Osteoblast (primary cell): ENCODE results near the gene EXTL2. TPM values are rescaled to one million over a fixed set of nuclear protein-coding genes. Genes with fewer than 3 reads are reported as not detected.
"Not testable (repeated sequence)": the region's sequence is repeated elsewhere in the genome, so short reads cannot be mapped to it uniquely, and the experiment has no call there.

Experiments
- DNase-seq: peaks from one replicate; pipeline ENCODE4 v3.0.0; 2011; ENCODE audit warnings: low spot score, mixed read lengths; ENCODE audit not compliant: insufficient read length; ENCODE audit errors: missing footprints
- H2AFZ ChIP-seq: 2 replicates; pipeline ENCODE4 v1.6.0; 2011; ENCODE audit warnings: mild to moderate bottlenecking, low read length
- H3K27ac ChIP-seq: 2 replicates; pipeline ENCODE4 v1.5.1; 2011; ENCODE audit warnings: mild to moderate bottlenecking, low read depth, low read length, moderate library complexity
- H3K27me3 ChIP-seq: 2 replicates; pipeline ENCODE4 v1.6.0; 2012; ENCODE audit warnings: mild to moderate bottlenecking, control low read depth, inconsistent platforms, low read length, moderate library complexity; ENCODE audit not compliant: insufficient read depth
- H3K36me3 ChIP-seq: 2 replicates; pipeline ENCODE4 v1.5.1; 2011; ENCODE audit warnings: mild to moderate bottlenecking, low read length, control low read depth, moderate library complexity; ENCODE audit not compliant: insufficient read depth
- H3K4me1 ChIP-seq: 2 replicates; pipeline ENCODE4 v1.5.1; 2011; ENCODE audit warnings: mild to moderate bottlenecking, low read length, control low read depth, moderate library complexity; ENCODE audit not compliant: insufficient read depth
- H3K4me2 ChIP-seq: 2 replicates; pipeline ENCODE4 v1.6.0; 2011; ENCODE audit warnings: mild to moderate bottlenecking, low read length; ENCODE audit not compliant: insufficient read depth
- H3K4me3 ChIP-seq: fragments of 200-600 bp; sonication (generic); 3 replicates; pipeline ENCODE4 v1.5.1; 2012; ENCODE audit warnings: mild to moderate bottlenecking, low read length, inconsistent platforms; ENCODE audit not compliant: insufficient read depth
- H3K79me2 ChIP-seq: 2 replicates; pipeline ENCODE4 v1.6.0; 2012; ENCODE audit warnings: mild to moderate bottlenecking, low read length, control low read depth, inconsistent platforms; ENCODE audit not compliant: insufficient read depth
- H3K9me3 ChIP-seq: 2 replicates; pipeline ENCODE4 v1.5.1; 2011; ENCODE audit warnings: low read depth, low read length, control low read depth
- H4K20me1 ChIP-seq: 2 replicates; pipeline ENCODE4 v1.6.0; 2012; ENCODE audit warnings: mild to moderate bottlenecking, low read length, control low read depth; ENCODE audit not compliant: insufficient read depth
- CTCF ChIP-seq: IDR thresholded peaks from 2 replicates; pipeline ENCODE4 v1.5.1; 2011; ENCODE audit warnings: mild to moderate bottlenecking, low read depth, low read length, moderate library complexity; ENCODE audit errors: extremely low read depth
- total RNA-seq: library from RNA; depleted of rRNA; stranded (reverse); fragments of >200 nt; gene quantifications from 2 replicates; pipeline ENCODE4 v1.2.3, GENCODE V29; 2012

EXTL2 gene
- total RNA-seq, 1 donor = 36.2 TPM

GRCh38 chr1:100891380-100891779 lies 3.3 kb downstream of the EXTL2 start:
- no peak overlapping the region for H3K4me2 ChIP-seq
- H3K4me1 ChIP-seq = peaks cover 8% of the 10 kb centered on the region
- TF ChIP-seq CTCF = no peak
- H3K9me3 ChIP-seq = no peaks in the 10 kb centered on the region
- no peak for DNase-seq
- H2AFZ ChIP-seq = no peak overlapping the region
- H3K4me3 ChIP-seq = no peak overlapping the region
- no peaks in the 10 kb centered on the region for H3K27me3 ChIP-seq
- peaks cover 48% of the 10 kb centered on the region for H3K79me2 ChIP-seq
- no peaks in the 10 kb centered on the region for H4K20me1 ChIP-seq
- H3K36me3 ChIP-seq = peaks cover 8% of the 10 kb centered on the region
- H3K27ac ChIP-seq = no peak overlapping the region

- H3K4me2 ChIP-seq, H3K4me1 ChIP-seq, H3K9me3 ChIP-seq, H3K27ac ChIP-seq, H4K20me1 ChIP-seq, H3K4me3 ChIP-seq, H3K36me3 ChIP-seq, DNase-seq, H3K27me3 ChIP-seq, H2AFZ ChIP-seq: not testable (repeated sequence)
- H3K79me2 ChIP-seq = peaks cover 44% of the 10 kb centered on the region
Measured at GRCh38 chr1:100889869-100890482, 4.7 kb downstream of the EXTL2 start.

GRCh38 chr1:100889007-100889406 lies 5.6 kb downstream of the EXTL2 start:
- H3K27ac ChIP-seq, DNase-seq, H3K4me3 ChIP-seq, H2AFZ ChIP-seq, H4K20me1 ChIP-seq, H3K9me3 ChIP-seq, H3K27me3 ChIP-seq, H3K4me2 ChIP-seq, H3K36me3 ChIP-seq: not testable (repeated sequence)
- H3K79me2 ChIP-seq = peaks cover 43% of the 10 kb centered on the region
- H3K4me1 ChIP-seq = peaks cover 13% of the 10 kb centered on the region

GRCh38 chr1:100883963-100884362 lies 10.7 kb downstream of the EXTL2 start:
- peak; percentile 83 for DNase-seq
- Histone ChIP-seq H3K4me3 (no peak overlapping the region), H3K27ac (peak overlapping the region; percentile 17), H2AFZ (no peak overlapping the region), H3K4me2 (peak overlapping the region; percentile 55), H3K27me3 (no peaks in the 10 kb centered on the region), H3K79me2 (peaks cover 4% of the 10 kb centered on the region), H3K4me1 (peaks cover 11% of the 10 kb centered on the region), H4K20me1 (peaks cover 3% of the 10 kb centered on the region), H3K36me3 (no peaks in the 10 kb centered on the region), H3K9me3 (no peaks in the 10 kb centered on the region)
- TF ChIP-seq CTCF = peak; percentile 36

- Histone ChIP-seq H3K79me2 (peaks cover 2% of the 10 kb centered on the region), H3K4me3 (no peak overlapping the region), H3K27ac (no peak overlapping the region), H3K9me3 (no peaks in the 10 kb centered on the region), H3K4me2 (no peak overlapping the region), H4K20me1 (peaks cover 3% of the 10 kb centered on the region), H3K27me3 (no peaks in the 10 kb centered on the region), H3K36me3 (no peaks in the 10 kb centered on the region), H2AFZ (no peak overlapping the region), H3K4me1 (peaks cover 11% of the 10 kb centered on the region)
- TF ChIP-seq CTCF = no peak
- DNase-seq = no peak
Measured at GRCh38 chr1:100882698-100883097, 11.9 kb downstream of the EXTL2 start.
